22Rv1 (cell line): ENCODE data around the gene SLC43A1.

Experiments used
- H3K27ac ChIP-seq: fragments of 450-650 bp; 2 replicates; pipeline ENCODE4 v1.5.1; 2017
- CTCF ChIP-seq: fragments of 450-650 bp; IDR thresholded peaks from 2 replicates; pipeline ENCODE4 v1.5.1; 2017; ENCODE audit warnings: mild to moderate bottlenecking
- ZFX ChIP-seq: fragments of 450-650 bp; IDR thresholded peaks from 2 replicates; pipeline ENCODE4 v1.6.1; 2017; ENCODE audit warnings: antibody characterized with exemption, borderline replicate concordance

Gene SLC43A1

GRCh38 chr11:57502376-57502775 is 13.1 kb downstream of the SLC43A1 start:
- TF ChIP-seq ZFX (no peak), CTCF (no peak)
- peak overlapping the region; percentile 51 for H3K27ac ChIP-seq

- H3K27ac ChIP-seq: peak overlapping the region; percentile 51
- TF ChIP-seq ZFX (no peak), CTCF (no peak)
These were observed 13.5 kb downstream of the SLC43A1 start for GRCh38 chr11:57501953-57502352.

GRCh38 chr11:57500926-57501325 is 14.6 kb downstream of the SLC43A1 start:
- no peak for TF ChIP-seq CTCF
- no peak for TF ChIP-seq ZFX
- no peak overlapping the region for H3K27ac ChIP-seq

- H3K27ac ChIP-seq: peak overlapping the region; percentile 71
- TF ChIP-seq ZFX (no peak), CTCF (no peak)
These were observed 15.0 kb downstream of the SLC43A1 start for GRCh38 chr11:57500515-57500914.

- H3K27ac ChIP-seq: peak overlapping the region; percentile 71
- TF ChIP-seq CTCF: no peak
- no peak for TF ChIP-seq ZFX
These were observed 15.5 kb downstream of the SLC43A1 start for GRCh38 chr11:57499983-57500461.

GRCh38 chr11:57499413-57499982 is 16.0 kb downstream of the SLC43A1 start:
- peak overlapping the region; percentile 71 for H3K27ac ChIP-seq
- TF ChIP-seq CTCF (no peak), ZFX (no peak)

- peak overlapping the region; percentile 71 for H3K27ac ChIP-seq
- TF ChIP-seq CTCF: no peak
- no peak for TF ChIP-seq ZFX
These were observed 17.0 kb downstream of the SLC43A1 start for GRCh38 chr11:57498540-57498939.
